HG02973 (cell line): Measurements from ENCODE around the gene NXPH4.

ENCODE experiments used
- ATAC-seq: cut with Tn5 transposase; IDR thresholded peaks from one replicate; pipeline ENCODE4 v1.9.1; 2021; ENCODE audit warnings: moderate library complexity; ENCODE audit not compliant: unreplicated experiment

Gene NXPH4

DNA sequence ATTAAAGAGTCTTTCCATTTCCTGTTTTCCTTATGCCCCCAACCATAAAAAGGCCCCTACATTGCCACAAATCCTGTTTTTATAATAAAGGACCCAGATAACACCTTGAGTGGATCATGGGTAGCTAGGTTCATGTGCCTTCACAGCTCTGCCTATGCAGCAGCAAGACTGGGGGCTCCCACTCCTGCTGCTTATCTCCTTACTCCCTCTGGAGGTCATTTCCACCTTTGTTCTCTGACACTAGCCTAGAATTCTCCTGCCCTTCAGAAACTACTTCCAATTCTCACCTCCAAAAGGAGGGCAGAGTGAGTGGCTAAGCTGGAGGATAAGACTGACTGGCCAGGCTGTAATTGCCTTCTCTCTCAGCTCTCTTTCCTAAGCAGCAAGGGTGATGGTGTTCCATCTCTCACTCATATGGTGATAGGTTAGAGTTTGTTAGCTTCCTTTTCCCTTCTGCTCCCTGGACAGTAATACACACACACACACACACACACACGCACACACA, 54.4 kb downstream of the NXPH4 start:
- no peak for ATAC-seq

- no peak for ATAC-seq
Measured at GRCh38 chr12:57272337-57273151, 56.0 kb downstream of the NXPH4 start.

- ATAC-seq: no peak
Measured at GRCh38 chr12:57273516-57273915, 56.9 kb downstream of the NXPH4 start.
